HuH-7.5 (cell line): ENCODE measurements around the gene AHRR.

ENCODE experiments used
- DNase-seq: peaks from one replicate; pipeline ENCODE4 v3.0.0; 2011; ENCODE audit warnings: low spot score

AHRR gene

GRCh38 chr5:431001-431710 is 109.6 kb downstream of the AHRR start:
- peak; percentile 95 for DNase-seq

GRCh38 chr5:431711-432050 is 110.2 kb downstream of the AHRR start:
- DNase-seq = no peak

GRCh38 chr5:432201-432927 is 110.8 kb downstream of the AHRR start:
- DNase-seq = no peak

GRCh38 chr5:432928-433791 is 111.6 kb downstream of the AHRR start:
- DNase-seq = no peak

- DNase-seq = no peak
These were observed 112.3 kb downstream of the AHRR start for GRCh38 chr5:433836-434235.

GRCh38 chr5:434443-435146 is 113.1 kb downstream of the AHRR start:
- DNase-seq = no peak

- no peak for DNase-seq
These were observed 113.8 kb downstream of the AHRR start for GRCh38 chr5:435156-435790.

- DNase-seq = peak; percentile 67
These were observed 114.6 kb downstream of the AHRR start for GRCh38 chr5:435961-436640.

GRCh38 chr5:436641-436975 is 115.1 kb downstream of the AHRR start:
- no peak for DNase-seq

GRCh38 chr5:437281-437771 is 115.8 kb downstream of the AHRR start:
- DNase-seq = no peak

GRCh38 chr5:438481-438981 is 117.0 kb downstream of the AHRR start:
- no peak for DNase-seq

GRCh38 chr5:439181-439580 is 117.7 kb downstream of the AHRR start:
- DNase-seq = no peak

GRCh38 chr5:439636-440035 is 118.1 kb downstream of the AHRR start:
- no peak for DNase-seq

- no peak for DNase-seq
These were observed 119.1 kb downstream of the AHRR start for GRCh38 chr5:440401-441201.

- DNase-seq = no peak
These were observed 120.5 kb downstream of the AHRR start for GRCh38 chr5:441996-442334.

GRCh38 chr5:442335-443238 is 121.1 kb downstream of the AHRR start, which contains the start of gene EXOC3:
EXOC3 (plus strand) TSS chr5:443176; CDS start chr5:446206, 3,030 bp downstream.
- peak; percentile 89 for DNase-seq

- peak; percentile 55 for DNase-seq
These were observed 122.0 kb downstream of the AHRR start for GRCh38 chr5:443239-444151.

- DNase-seq = no peak
These were observed 122.7 kb downstream of the AHRR start for GRCh38 chr5:444226-444625.
